ENCODE measurements around the gene DNAH6.
"Not testable (repeated sequence)": the region's sequence is repeated elsewhere in the genome, so short reads cannot be mapped to it uniquely, and the experiment has no call there.

Gene DNAH6

DNA sequence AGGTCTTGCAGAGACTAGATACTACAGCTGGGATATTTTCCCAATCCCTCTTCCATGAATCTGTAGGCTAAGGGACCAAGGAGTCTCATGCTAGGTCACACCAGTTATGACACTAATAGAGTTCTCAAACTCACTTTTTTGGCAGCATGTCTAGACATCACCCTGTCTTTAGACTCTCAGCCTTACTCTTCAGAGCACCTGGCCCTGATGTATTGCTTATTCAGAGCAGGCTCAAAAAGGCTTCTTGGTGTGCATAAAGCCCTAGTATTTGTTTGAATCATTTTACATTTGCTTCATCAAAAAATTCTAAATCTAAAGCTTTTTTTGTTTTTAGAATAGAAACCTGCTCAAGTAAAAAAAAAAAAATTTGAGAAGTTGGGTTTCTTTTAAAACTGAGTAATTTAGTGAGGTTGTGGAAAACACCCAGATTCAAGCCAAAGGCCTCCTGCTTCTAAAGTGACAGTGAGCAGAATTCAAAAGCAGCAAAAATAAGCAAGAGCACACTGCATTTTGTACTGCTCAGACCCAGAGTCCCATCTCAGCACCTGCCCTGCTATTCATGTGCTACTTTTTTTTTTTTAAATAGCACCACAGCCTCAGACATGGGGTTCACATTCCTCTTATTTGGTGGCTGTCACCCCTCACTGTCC lies 18.0 kb upstream of the DNAH6 start:
- no peak for DNase-seq

DNA sequence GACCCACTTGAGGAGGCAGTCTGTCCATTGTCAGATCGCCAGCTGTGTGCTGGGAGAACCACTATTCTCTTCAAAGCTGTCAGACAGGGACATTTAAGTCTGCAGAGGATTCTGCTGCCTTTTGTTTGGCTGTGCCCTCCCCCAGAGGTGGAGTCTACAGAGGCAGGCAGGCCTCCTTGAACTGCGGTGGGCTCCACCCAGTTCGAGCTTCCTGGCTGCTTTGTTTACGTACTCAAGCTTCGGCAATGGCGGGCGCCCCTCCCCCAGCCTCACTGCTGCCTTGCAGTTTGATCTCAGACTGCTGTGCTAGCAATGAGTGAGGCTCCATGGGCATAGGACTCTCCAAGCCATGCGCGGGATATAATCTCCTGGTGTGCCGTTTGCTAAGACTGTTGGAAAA lies 5.3 kb upstream of the DNAH6 start:
- peak; percentile 14 for DNase-seq

DNA sequence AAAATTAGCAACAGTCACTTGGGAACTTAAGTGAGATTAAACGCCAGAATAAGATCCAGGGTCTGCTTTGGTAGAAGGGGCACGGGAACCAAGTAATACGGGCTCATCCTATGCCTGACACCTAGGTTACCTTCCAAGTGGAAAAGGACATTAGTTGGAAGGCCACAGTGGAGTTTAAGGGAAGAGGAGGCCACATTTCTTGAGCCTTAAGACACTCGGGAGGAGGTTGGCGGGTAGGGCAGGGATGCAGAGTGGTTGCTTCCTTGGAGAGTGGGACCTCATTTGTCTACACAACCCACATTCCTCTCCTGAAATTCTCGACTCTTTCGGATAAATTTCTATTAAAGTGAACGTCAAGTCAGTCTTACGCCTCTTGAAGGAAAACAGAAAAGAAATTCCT lies 510 bp upstream of the DNAH6 start:
- no peak for DNase-seq

- no peak for DNase-seq
Measured at GRCh38 chr2:84519332-84519957, 3.1 kb downstream of the DNAH6 start.

DNA sequence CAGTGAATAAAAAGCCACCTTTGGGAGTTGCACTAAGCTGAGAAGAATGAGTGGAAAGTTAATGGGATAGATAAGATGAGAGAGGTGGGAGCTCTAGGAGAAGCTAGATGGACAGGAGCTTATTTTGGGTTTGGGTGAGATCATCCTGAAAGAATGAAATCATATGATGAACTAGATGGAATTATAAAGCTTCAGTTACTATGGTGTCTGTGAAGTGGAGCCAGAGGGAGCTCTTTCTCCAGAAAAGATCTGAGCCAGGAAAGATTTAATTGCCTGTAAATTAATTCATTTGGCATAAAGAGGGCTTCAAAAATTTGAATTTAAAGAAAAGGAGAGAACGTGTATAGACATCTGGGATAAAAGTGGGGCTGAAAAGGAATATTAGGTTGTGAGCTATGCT lies 10.3 kb downstream of the DNAH6 start:
- peak; percentile 5 for DNase-seq

DNA sequence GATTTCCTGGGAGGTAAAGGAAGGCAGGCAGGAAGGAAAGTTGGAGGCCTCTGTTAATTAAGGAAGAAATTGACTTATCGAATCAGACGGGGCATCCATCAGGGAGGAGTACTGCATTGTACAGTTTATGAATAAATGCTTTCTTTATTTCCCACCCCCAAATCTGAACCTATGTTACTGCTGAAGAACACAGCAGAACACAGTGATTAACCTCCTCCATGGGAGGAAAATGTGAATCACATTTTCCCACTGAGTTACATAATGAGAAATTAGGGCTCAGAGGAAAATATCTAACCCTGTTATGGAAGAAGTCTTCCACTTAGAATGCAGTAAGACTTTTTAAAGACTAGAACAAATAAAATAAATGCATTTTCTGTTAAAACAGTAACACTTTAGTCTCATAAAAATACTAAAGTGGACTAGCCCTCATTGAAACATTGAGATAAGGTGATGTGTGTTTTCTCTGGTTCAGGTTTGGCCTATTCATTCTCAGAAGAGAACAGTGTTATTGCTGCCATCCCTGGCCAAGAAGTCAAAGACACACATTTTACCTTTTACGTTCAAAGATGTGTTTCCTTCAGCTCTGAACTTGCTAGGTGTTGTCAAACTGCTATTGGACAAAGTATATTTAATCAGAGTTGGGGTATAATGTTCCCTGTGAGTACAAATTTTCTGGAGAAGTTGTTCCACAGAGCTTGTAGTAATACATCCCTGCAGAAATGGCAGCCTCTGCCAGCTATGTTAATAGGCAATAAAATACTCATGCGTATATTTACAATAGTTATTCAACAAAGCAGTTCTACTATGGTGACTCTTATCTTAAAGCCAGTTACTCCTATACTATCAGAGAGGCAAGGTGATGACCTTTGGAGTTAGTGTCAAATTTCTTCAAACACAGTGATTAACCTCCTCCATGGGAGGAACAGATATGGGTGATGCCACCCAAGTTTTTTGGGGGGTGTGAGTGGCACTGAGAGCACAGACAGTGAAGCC lies 11.1 kb downstream of the DNAH6 start:
- no peak for DNase-seq

GRCh38 chr2:84532291-84532690 lies 16.0 kb downstream of the DNAH6 start:
- DNase-seq = no peak

DNA sequence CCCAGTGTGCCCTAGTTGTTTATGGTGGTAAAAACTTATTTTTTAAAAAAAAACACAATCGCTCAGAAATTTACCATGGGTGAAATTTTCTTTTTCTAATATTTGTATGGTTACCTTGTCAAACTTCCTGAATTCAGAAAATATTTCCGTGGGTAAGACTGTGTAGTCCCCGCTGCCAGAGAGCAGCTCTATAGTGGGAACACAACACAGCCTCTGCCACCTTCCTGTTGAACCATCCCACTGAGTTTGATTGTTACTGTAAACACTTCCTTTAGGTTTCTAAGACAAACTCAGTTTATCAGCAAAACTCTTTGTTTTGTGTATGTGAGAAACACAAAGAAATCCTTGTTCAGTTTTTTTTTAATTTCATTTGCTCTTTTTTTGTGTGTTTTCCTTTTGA lies 17.9 kb downstream of the DNAH6 start:
- DNase-seq = peak; percentile 13

DNA sequence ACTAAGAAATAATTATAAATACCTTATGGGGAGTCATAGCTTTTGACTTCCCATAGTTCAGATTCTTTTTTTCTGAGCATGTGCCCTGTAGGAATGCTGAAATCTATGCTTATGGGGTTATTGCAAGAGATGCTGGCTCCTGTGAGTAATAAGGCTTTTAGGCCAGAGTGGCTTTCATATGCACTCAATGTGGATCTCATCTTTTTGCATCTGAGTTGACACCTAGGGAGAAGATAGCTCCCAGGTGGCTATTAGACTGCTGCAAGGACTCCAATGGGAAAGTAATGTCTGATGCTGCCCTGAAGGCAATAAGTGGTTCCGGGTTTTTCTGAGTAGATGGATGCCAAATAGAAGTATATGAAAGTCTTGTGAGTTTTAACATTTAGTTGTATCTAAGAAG lies 21.0 kb downstream of the DNAH6 start:
- no peak for DNase-seq

DNA sequence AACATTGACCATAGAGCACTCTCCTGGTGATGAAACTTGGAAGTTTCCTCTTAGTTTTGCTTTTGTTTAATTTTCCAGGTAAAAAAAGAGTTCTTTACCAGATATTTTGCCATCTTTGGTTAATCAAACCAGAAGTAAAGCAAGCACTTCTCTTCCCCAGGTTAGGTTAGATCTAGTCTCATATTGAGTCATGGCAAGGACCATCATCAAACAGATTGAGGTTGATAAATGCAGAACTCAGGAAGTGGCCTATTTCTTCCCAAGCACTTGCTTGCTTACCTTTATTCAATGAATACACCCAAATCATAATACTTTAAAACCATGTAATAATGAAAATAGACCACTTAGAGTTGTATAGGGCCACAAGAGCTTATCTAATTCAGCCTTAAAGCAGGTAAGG lies 23.4 kb downstream of the DNAH6 start:
- no peak for DNase-seq

GRCh38 chr2:84545005-84545404 lies 28.7 kb downstream of the DNAH6 start:
- DNase-seq = no peak

DNA sequence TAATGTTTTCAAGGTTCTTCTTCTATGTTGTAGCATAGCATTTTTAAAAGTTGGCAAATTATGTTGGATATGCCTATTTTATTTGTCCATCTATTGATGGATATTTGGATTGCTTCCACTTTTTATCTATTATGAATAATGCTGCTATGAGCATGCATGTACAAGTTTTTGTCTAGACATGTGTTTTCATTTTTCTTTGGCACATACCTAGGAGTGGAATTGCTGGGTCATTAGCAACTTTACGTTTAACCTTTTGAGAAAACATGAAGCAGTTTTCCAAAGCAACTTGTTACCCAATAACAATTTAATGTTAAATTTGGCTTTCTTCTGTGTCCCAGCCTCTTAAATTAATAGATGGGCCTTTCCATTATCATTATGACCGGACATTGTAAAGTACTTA lies 30.3 kb downstream of the DNAH6 start:
- DNase-seq = no peak

DNA sequence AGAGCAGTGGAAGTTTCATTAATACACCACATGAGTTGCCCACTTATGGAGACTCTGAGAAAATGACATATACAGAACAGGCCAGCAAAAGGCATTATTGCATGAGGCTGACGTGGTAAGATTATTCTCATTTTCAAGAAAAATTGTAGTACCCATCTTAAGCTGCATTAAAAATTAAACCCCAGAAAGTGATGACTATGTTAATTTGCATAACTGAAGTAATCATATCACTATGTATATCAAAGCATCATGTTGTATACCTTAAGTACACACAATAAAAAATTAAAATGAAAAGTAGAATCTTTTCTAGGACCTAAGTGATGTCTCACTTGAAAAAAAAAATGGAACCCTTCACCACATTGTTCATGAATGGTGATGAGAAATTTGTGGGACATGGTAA lies 32.0 kb downstream of the DNAH6 start:
- DNase-seq = no peak

DNA sequence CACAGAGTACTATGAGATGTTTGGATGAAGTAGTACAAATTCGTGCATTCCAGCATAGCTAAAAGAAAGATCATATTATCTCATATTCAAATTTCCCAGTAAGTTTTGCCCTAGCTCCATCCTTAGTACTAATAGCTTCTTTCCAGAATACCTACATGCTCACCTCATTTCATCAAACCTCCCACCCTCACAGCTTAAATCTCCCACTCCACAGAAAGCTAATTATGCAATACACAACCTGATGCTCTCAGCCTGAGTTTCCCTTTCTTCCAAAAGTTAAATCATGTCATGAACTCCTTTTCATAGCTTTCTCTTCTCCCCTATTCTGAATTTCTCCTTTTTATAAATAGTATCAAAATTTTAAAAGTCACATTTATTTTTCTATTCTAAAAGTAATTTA lies 34.6 kb downstream of the DNAH6 start:
- DNase-seq = no peak

GRCh38 chr2:84551526-84551925 lies 35.2 kb downstream of the DNAH6 start:
- not testable (repeated sequence) for DNase-seq

- DNase-seq = no peak
Measured at GRCh38 chr2:84556190-84556589, 39.9 kb downstream of the DNAH6 start.

GRCh38 chr2:84559838-84560237 lies 43.5 kb downstream of the DNAH6 start:
- no peak for DNase-seq

DNA sequence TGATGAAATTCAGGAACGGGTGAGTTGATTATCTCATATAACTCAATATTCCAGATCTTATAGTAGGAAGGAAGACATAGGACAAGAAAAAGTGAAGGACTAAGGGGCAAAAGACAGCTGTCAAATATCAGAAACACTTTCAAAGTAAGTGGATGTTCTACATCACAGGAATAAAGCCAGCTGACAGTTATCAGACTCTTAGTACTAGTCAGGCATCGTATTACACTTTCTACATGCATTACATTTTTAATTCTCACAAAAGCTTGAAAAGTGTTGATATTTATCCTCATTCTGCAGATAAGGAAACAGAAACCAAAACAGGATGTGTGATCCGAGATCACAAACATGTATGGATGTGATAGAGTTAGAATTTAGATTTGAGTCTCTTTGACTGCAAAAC lies 63.4 kb downstream of the DNAH6 start:
- no peak for DNase-seq

GRCh38 chr2:84603911-84604310 lies 87.6 kb downstream of the DNAH6 start:
- DNase-seq = no peak

DNA sequence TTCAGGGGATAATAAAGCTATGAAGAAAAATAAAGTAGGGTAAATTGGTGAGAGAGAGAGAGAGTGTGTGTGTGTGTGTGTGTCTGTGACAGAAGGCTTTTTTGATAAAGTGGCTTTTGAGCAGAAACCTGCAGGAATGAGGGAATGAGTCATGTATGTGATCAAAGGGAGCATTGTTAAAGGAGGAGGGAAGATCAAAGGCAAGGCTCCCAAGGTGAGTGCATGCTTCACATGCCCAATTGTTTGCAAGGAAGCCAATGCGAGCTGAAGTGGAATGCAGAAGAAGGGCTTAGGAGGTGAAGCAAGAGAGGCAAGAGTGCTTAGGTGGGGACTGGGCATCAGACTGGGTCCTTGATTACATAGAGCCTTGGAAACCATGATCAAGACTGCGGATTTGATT lies 96.8 kb downstream of the DNAH6 start:
- DNase-seq = peak; percentile 7

GRCh38 chr2:84619794-84620371 lies 103.6 kb downstream of the DNAH6 start:
- DNase-seq = no peak

DNA sequence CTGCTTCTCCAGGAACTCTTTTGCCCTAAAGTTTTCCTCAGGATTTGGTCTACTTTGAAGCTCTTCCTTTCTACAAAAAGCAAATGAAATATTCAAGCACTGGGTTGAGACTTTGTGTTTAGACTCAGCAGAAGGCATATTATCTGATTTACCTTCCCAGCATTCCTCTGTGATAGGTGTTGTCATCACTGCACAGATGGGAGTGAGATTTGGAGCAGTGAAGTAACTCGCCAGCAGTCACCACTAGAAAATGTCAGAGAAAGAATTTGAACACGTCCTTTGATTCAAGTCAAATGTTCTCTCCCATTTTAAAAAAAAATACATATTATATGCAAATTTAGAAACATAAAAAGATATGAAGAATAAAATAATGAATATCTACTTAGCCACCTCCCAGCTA lies 112.2 kb downstream of the DNAH6 start:
- DNase-seq = no peak

DNA sequence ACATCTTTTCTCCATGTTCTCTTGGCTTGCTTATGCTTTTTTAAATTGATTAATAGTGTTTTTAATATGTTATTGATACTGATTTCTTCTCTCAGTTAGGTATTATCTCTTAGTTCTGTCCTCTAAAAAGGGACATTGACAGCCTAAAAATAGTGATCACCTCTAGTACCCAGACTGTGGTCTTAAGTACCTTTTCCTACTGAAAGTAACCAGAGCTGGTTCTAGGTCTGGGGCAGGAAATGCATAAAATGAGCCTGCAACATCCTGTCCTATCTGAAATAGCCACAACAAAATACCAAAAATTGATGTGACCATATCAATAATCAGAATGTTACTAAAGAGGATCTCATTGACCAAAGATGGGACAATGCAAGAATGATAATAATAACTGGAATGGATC lies 113.3 kb downstream of the DNAH6 start:
- no peak for DNase-seq

DNA sequence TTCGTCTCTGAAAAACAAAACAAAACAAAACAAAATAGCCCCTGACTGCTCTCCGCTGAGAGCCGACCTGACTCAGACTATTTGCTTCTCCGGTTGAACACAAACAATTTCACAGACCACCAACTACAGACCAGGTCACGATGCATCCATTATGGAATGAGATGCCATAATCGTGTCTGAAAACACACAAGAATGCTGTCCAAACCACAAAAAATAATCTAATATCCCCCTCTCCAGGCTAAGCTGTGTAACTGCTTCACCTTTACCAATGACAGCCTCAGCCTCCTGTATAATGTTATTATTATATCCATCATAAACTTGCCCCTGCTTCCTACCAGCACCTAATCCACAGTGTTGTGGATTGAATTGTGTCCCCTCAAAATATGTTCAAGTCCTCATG lies 114.7 kb downstream of the DNAH6 start:
- DNase-seq = no peak

Data from CD4-positive, alpha-beta T cell treated with Interleukin-17A for 4 hours (primary cell).